NT2/D1 (cell line): ENCODE measurements around the gene ADAMTS15.

Experiments
- SUZ12 ChIP-seq: IDR thresholded peaks from 2 replicates; pipeline ENCODE4 v1.6.1; 2011; ENCODE audit not compliant: insufficient read length, insufficient read depth; ENCODE audit errors: extremely low read depth
- YY1 ChIP-seq: IDR thresholded peaks from 2 replicates; pipeline ENCODE4 v1.6.1; 2011; ENCODE audit not compliant: insufficient read length, insufficient read depth
- ZNF274 ChIP-seq: IDR thresholded peaks from 2 replicates; pipeline ENCODE4 v1.6.1; 2011; ENCODE audit warnings: mild to moderate bottlenecking, low read depth, low read length

GRCh38 chr11:130426223-130426836, 22.1 kb upstream of the ADAMTS15 start:
- TF ChIP-seq ZNF274 = no peak
- no peak for TF ChIP-seq SUZ12
- no peak for TF ChIP-seq YY1
